Prostate gland (tissue), 2 donors: ENCODE data around the gene CCT7. TPM values are rescaled to one million over a fixed set of nuclear protein-coding genes. Genes with fewer than 3 reads are reported as not detected.

ENCODE experiments used
- DNase-seq: peaks from one replicate; pipeline ENCODE4 v3.0.0-alpha.2; 2019; ENCODE audit warnings: low spot score
- H3K27ac ChIP-seq, 2 donors: fragments of 200-600 bp; sonication (generic); 2 replicates each; pipeline ENCODE4 v1.5.1; 2017 to 2019
- H3K27me3 ChIP-seq: fragments of 200-600 bp; sonication (generic); replicated peaks from 2 replicates; pipeline ENCODE4 v1.5.1; 2019; ENCODE audit not compliant: insufficient read depth
- H3K36me3 ChIP-seq, 2 donors: fragments of 200-600 bp; sonication (generic); 1 replicate in 1 of 2; 2 replicates in 1 of 2; pipeline versions ENCODE4 v1.5.1 to v1.8.1; 2017 to 2019
- H3K4me1 ChIP-seq: fragments of 200-600 bp; sonication (generic); replicated peaks from 2 replicates; pipeline ENCODE4 v1.5.1; 2019
- H3K4me3 ChIP-seq, 2 donors: fragments of 200-600 bp; sonication (generic); 2 replicates each; pipeline ENCODE4 v1.5.1; 2017 to 2019
- H3K9me3 ChIP-seq: fragments of 200-600 bp; sonication (generic); 2 replicates; pipeline ENCODE4 v1.5.1; 2017
- POLR2A ChIP-seq: fragments of 450-650 bp; IDR thresholded peaks from one replicate; pipeline ENCODE4 v1.6.1; 2016; ENCODE audit warnings: antibody characterized with exemption, mild to moderate bottlenecking
- POLR2AphosphoS5 ChIP-seq: sonication (generic); formaldehyde crosslinking; IDR thresholded peaks from one replicate; pipeline ENCODE4 v1.6.1; 2017; ENCODE audit warnings: antibody characterized with exemption
- WGBS: methylation state at CpG from one replicate; pipeline ENCODE4 v1.1.5; 2018; 5-methylcytosine and 5-hydroxymethylcytosine counted together
- intact Hi-C: fragments of 100-400 bp; cut with DNase I; formaldehyde crosslinking; loops from one replicate; pipeline ENCODE4 v1.14.2; 2022
- total RNA-seq, 2 donors: library from RNA; depleted of rRNA; stranded (reverse); fragments of >200 nt; gene quantifications; one replicate each; pipeline ENCODE4 v1.1.0, GENCODE V29; 2016
- TF ChIP-seq, protein P1 (sequence below), 4 experiments: fragments of 200-600 bp in 2 of 4; fragments of 450-650 bp in 2 of 4; sonication (generic) in 2 of 4; IDR thresholded peaks; 1 replicate in 3 of 4; 2 replicates in 1 of 4; pipeline ENCODE4 v1.5.1; 2016 to 2019; ENCODE audit warnings: antibody characterized with exemption in 4 of 4, mild to moderate bottlenecking in 2 of 4, moderate library complexity in 2 of 4

The CCT7 gene
- total RNA-seq, 2 donors from 2014 or later = 206 to 242 TPM

- TF ChIP-seq, protein P1, sequence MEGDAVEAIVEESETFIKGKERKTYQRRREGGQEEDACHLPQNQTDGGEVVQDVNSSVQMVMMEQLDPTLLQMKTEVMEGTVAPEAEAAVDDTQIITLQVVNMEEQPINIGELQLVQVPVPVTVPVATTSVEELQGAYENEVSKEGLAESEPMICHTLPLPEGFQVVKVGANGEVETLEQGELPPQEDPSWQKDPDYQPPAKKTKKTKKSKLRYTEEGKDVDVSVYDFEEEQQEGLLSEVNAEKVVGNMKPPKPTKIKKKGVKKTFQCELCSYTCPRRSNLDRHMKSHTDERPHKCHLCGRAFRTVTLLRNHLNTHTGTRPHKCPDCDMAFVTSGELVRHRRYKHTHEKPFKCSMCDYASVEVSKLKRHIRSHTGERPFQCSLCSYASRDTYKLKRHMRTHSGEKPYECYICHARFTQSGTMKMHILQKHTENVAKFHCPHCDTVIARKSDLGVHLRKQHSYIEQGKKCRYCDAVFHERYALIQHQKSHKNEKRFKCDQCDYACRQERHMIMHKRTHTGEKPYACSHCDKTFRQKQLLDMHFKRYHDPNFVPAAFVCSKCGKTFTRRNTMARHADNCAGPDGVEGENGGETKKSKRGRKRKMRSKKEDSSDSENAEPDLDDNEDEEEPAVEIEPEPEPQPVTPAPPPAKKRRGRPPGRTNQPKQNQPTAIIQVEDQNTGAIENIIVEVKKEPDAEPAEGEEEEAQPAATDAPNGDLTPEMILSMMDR (IDR thresholded peaks at IDR 0.05) = no peak
- peak; percentile 44 for TF ChIP-seq POLR2AphosphoS5
- Histone ChIP-seq H3K9me3 (no peaks in the 10 kb centered on the region), H3K27me3 (no peaks in the 10 kb centered on the region), H3K4me1 (no peaks in the 10 kb centered on the region), H3K27ac (peak within 1 kb of the TSS; percentile 37 to 64), H3K36me3 (no peaks in the 10 kb centered on the region), H3K4me3 (peak within 1 kb of the TSS; percentile 80 to 82)
- peak; percentile 70 for DNase-seq
- intact Hi-C loops = no loop called here
- under 1% methylated on average over 47 of the region's 64 CpGs for WGBS
These were observed 19.7 kb upstream of the CCT7 start, which contains the start of gene SMYD5 for GRCh38 chr2:73214120-73215035. Gene SMYD5, plus strand, starts transcription at chr2:73214245. Its CDS starts 22 bp downstream, at chr2:73214267.

DNA sequence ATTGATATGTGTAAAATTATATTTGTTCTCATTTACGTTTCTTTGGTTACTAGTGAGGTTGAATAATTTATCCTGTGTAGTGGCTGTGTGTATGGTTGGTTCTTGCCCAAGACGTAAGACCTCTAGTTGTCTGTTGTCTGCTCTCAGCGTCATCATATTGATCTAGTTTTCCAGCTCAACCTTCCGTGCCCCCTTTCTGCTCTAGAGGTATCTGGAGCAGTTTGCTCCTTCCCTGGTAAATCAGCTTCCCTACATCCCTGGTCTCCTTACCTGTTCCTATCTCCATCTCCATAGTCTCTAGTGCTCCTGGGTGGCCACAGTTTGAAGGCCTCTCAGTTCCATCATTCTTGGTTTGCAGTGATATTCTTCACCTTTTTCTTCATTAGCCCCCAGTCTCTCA is 18.9 kb upstream of the CCT7 start:
- H3K27me3 ChIP-seq = no peaks in the 10 kb centered on the region
- H3K9me3 ChIP-seq = no peaks in the 10 kb centered on the region
- no peak for DNase-seq
- 70% methylated on average over 4 of the region's 4 CpGs for WGBS
- H3K4me3 ChIP-seq = no peak overlapping the region
- H3K36me3 ChIP-seq = no peaks in the 10 kb centered on the region
- TF ChIP-seq, protein P1 (IDR thresholded peaks at IDR 0.05) = peak in 1 of 4 experiments; percentile 5
- no peak for TF ChIP-seq POLR2A
- H3K4me1 ChIP-seq = no peaks in the 10 kb centered on the region
- intact Hi-C loops = no loop called here
- H3K27ac ChIP-seq = no peak overlapping the region

DNA sequence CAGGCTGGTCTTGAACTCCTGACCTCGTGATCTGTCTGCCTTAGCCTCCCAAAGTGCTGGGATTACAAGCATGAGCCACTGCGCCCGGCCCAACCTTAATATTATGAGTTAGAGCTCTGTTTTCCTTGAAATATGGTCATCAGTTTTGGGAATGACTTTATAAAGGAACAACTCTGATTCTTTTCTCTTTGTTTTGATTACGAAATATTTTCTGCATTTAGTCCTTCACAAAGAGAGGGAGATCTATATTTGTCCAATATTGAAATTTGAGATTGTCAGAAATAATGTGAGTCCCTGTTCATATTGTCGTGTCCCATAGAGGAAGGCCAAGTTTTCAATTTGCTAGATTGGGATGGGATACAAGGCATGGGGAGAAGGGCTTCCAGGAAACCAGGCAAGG is 16.9 kb upstream of the CCT7 start:
- Histone ChIP-seq H3K27me3 (no peaks in the 10 kb centered on the region), H3K36me3 (no peaks in the 10 kb centered on the region), H3K27ac (no peak overlapping the region), H3K4me1 (no peaks in the 10 kb centered on the region), H3K9me3 (no peaks in the 10 kb centered on the region), H3K4me3 (no peak overlapping the region)
- intact Hi-C loops = no loop called here
- TF ChIP-seq POLR2AphosphoS5 = no peak
- TF ChIP-seq POLR2A = no peak
- TF ChIP-seq, protein P1 (IDR thresholded peaks at IDR 0.05) = no peak
- 89% methylated on average over 5 of the region's 5 CpGs for WGBS
- DNase-seq = no peak

GRCh38 chr2:73217826-73218225 is 16.3 kb upstream of the CCT7 start:
- Histone ChIP-seq H3K9me3 (no peaks in the 10 kb centered on the region), H3K4me3 (no peak overlapping the region), H3K27ac (no peak overlapping the region), H3K36me3 (no peaks in the 10 kb centered on the region), H3K27me3 (no peaks in the 10 kb centered on the region), H3K4me1 (no peaks in the 10 kb centered on the region)
- intact Hi-C loops = no loop called here
- 86% methylated on average over 2 of the region's 2 CpGs for WGBS
- no peak for TF ChIP-seq POLR2AphosphoS5
- TF ChIP-seq POLR2A = no peak
- TF ChIP-seq, protein P1 (IDR thresholded peaks at IDR 0.05) = no peak
- no peak for DNase-seq

GRCh38 chr2:73218298-73218697 is 15.8 kb upstream of the CCT7 start:
- no peaks in the 10 kb centered on the region for H3K27me3 ChIP-seq
- H3K4me3 ChIP-seq = no peak overlapping the region
- H3K9me3 ChIP-seq = no peaks in the 10 kb centered on the region
- intact Hi-C loops = no loop called here
- H3K27ac ChIP-seq = no peak overlapping the region
- DNase-seq = no peak
- H3K36me3 ChIP-seq = no peaks in the 10 kb centered on the region
- TF ChIP-seq POLR2AphosphoS5 (no peak), POLR2A (no peak)
- TF ChIP-seq, protein P1 (IDR thresholded peaks at IDR 0.05) = no peak
- H3K4me1 ChIP-seq = no peaks in the 10 kb centered on the region
